Measurements from ENCODE around the gene NSUN2.

The NSUN2 gene

DNA sequence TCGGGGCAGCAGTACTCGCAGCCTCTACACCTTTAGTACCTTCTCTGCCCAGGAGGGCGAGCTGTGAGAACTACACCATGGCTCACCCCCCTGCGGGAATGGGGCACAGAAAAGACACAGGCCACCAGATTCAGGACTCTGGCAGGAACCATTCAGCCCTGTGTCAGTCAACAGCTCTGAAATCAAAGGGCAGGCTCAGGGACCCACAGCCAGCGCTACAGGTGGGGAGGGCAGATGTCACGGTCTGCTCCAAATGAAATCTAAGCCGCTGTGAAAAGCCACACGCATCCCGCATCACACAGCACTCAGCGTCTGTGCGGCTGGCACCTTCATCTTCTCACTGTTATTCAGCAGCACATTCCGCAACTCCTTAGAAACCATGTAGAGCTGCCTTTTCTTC, 27.9 kb downstream of the NSUN2 start:
- no peak for DNase-seq

DNA sequence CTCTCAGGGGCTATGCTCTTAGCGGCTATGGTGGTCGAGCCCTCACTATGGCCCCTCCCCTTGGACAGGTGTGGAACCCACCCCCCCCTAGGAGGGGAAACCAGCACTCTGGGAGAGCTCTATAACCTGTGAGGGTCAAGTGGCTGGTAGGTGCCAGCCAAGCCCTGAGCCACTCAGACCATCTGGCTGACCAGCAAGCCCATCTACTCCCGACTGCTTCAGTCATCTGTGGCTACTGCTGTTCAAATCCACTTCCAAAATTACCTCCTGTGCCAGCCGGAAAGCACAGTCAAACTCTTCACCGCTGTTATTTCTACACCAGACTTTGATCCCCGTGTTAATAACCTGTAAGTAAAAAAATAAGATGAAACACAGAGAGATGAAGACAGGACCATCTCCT, 28.5 kb downstream of the NSUN2 start:
- DNase-seq = no peak

- no peak for DNase-seq
These were observed 29.2 kb downstream of the NSUN2 start for GRCh38 chr5:6603643-6604042.

DNA sequence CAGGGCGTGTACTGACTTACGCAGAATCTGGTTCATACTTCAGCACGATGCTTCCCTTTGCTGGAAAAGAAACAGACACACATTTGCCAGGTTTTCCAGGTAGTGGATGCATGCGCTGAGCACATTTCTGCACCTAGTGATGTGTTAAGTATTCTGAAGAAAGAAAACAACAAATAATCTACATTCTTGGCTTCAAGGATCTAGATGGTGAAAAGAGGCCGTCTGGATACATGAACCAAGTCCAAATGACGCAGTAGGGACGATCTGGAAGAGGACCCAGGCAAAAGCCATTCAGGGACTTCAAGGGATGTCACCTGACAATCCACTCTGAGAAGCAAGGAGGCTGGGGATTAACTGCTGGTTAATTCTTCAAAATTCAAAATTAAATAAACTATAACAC, 30.4 kb downstream of the NSUN2 start:
- no peak for DNase-seq

DNA sequence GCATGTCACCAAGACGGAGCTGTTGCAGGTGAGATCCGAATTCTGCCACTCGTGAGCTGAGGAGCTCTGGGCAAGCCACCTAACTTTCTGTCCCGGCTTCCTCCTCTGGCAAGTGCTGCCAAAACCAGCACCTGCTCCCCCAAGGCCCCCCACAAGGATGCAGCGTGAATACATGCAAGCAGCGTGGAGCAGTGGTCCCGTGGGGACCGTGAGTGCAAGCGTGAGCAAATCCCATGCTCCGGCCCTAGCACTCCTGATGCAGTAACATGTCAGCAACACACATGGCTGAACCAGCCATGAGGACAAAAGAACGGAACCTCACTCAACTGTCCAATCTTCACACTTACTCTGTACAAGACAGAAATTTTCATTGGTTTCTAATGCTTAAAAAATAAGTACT, 31.0 kb downstream of the NSUN2 start:
- no peak for DNase-seq

- no peak for DNase-seq
These were observed 31.6 kb downstream of the NSUN2 start for GRCh38 chr5:6601271-6601670.

GRCh38 chr5:6599739-6600138, 33.1 kb downstream of the NSUN2 start:
- DNase-seq = no peak

GRCh38 chr5:6598351-6598900, 34.4 kb downstream of the NSUN2 start:
- DNase-seq = peak in 2 of 58 donors; percentile 9 to 21

- no peak for DNase-seq
These were observed 35.3 kb downstream of the NSUN2 start for GRCh38 chr5:6597557-6597956.

DNA sequence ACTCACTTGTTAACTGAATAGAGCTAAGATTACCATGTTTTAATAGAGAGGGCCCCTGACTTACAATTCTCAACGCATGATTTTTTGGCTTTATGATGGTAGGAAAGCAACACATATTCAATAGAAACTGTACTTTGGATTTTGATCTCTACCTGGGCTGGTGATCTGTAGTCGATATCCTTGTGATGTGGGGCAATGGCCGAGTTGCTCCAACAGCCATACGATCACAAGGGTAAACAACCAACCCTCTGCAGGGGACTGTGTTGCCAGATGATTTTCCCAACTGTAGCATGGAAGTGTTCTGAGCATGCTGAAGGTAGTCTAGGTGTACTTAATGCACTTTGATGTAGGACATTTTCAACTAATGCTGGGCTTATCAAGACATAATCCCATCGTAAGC, 36.5 kb downstream of the NSUN2 start:
- no peak for DNase-seq

- DNase-seq = no peak
These were observed 37.4 kb downstream of the NSUN2 start for GRCh38 chr5:6595405-6595804.

DNA sequence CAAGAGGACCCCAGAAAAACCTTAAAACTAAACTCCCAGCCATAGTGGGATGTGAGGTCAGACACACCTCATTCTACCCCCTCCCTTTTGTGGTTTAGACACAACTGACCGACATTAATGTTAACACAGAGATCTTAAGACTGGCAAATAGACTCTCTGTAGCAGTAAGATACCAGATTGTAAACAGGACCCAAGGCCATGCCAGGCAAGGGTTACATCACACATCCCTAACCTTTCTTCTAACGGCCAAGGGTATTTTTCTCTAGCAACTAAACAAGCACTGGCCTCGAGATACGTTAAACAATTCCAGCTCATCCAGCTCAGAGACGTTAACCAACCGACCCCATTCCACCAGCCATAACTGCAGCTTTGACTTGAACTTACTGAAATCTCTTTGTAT, 38.8 kb downstream of the NSUN2 start:
- DNase-seq = no peak

GRCh38 chr5:6593148-6594016, 39.5 kb downstream of the NSUN2 start:
- no peak for DNase-seq

DNA sequence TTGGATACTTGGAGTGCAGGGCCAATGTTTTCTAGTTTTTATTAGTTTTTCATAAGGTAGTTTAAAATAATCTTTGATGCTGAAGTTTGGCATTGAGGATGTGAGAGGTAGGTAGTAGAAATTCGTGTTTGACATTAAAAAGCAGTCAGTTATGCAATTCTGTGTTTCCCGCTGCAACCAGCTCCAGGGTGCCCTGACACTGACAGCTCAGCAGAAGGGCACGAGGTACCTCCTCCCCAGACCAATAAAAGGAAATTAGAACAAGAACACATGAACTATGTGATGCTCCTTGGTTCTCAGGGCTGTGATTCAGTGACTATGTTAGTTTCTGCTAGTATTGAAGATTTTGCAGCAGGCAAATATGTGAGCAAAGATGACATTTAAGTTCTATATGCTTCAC, 40.2 kb downstream of the NSUN2 start:
- no peak for DNase-seq

DNA sequence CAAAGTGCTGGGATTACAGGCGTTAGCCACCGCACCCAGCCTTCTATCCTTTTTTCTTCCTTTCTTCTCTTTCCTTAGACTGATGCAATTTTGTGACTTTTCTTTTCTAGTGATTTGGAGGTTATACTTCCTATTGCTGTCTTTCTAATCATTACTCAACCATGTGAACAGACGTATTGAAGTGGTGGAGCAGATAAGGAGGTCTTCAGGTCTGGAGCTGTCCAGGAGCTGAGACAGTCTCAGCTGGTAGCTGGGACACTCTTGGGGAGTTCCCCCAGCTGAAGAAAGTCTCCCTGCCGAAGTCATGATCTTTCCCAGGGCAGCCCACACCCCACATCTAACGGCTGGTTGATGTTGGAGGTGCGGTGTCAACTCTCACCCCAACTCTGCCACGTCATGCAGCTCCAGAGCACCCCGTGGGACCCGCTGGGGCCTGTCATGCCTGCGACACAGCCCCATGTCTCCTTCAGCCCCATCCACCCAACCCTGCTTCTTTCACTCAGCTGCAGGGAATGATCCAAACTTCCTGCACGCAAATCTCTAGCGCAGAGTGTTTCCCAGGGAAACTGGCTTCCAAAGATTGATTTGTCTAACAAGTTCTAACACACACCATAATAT, 41.1 kb downstream of the NSUN2 start:
- no peak for DNase-seq

DNA sequence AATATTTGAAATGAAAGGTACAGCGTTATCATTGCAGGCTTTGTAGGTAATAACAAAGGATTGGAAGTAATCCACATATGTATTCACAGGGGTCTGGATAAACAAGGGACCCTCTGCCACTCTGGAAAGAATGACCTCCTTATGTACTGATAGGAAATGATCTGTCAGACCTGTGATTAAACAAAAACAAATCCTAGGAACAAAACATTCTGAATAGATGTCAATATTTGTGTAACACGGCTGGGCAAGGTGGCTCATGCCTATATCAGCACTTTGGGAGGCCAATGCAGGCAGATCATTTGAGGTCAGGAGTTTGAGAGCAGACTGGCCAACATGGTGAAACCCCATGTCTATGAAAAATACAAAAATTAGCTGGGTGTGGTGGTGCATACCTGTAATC, 42.3 kb downstream of the NSUN2 start:
- DNase-seq = no peak

DNA sequence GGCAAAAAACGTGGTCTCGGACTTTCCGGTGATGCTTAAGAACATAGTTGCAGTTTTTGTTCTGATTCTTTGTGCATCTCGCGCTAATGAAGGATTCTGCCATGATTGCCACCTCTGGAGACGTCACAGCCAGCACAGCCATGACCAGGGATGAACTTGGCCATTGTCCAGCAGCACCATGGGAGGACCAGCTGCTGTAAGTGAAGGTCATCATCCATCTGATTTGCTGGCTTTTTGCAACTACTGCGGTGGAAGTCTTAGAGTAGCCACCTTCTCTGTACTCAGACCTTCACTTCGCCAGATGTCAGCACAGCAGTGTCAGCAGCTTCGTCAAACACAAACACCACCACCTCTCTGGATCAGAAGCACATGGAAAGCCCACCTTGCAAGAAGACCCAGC, 45.7 kb downstream of the NSUN2 start:
- DNase-seq = no peak

DNA sequence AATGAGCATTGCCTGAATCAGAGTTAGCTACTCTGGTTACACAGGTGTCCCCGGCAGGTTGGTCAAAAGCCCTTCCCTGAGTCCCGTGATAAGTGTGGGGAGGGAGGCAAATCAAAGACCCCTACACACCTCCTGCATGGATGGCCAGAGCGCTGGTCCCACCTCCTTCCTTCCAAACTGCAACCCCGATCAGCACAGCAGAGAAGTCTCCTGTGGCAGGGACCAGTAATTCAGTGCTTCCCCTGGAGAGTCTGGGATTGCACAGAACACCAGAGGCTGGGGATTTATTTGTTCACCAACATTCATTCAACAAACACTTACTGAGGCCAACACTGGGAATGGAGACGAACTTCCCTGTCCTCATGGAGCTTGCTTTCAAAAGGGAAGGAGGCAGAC, 46.2 kb downstream of the NSUN2 start:
- no peak for DNase-seq

DNA sequence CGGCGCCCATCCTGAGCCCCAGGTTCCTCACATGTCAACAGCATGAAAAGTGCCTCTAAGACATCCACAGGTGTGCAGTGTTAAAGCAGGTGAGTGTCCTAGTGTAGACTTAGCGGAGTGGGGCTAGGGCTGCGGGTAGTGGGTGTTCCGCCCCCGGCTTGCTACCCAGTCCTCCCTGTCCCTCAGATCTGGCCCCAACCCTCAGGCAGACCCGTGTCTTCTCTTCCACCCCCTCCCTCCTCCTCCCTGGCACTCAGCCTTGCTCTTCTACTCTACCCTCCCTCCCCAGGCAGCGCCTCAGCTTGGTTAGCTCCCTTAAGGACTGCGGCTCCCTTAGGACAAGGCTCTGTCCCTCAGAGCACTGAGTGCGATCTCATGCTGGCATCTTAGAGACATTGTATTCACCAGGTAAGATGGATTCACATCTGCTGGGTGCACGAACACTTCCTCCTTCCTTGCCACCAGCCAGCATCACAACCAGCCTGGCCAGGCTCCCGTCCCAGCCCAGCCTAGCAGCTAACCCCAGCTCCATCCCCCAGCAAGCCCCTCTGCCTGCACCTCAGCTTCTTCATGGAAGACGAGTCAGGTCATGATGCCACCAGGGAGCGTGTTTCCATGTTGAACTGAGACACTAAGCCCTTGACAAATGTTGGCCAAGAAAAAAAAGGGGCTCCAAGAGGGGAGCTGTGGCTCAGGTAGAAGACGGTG, 46.8 kb downstream of the NSUN2 start:
- DNase-seq = no peak

DNA sequence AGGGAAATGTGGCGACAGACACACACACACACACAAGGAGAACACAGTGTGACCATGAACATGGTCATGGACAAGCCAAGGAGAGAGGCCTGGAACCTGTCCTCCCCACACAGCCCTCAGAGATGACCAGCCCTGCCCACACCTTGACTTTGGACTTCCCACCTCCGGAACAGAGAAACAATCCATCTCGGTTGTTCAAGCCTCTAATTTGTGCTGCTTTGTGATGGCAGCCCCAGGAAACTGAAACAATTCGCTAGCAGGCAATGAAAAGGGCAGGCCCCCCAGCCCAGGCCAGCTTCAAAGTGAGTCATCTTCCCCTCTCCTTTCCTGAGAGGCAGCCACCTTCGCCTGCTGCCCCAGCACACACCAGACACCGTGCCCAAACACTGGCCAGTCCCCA, 47.7 kb downstream of the NSUN2 start:
- no peak for DNase-seq

DNA sequence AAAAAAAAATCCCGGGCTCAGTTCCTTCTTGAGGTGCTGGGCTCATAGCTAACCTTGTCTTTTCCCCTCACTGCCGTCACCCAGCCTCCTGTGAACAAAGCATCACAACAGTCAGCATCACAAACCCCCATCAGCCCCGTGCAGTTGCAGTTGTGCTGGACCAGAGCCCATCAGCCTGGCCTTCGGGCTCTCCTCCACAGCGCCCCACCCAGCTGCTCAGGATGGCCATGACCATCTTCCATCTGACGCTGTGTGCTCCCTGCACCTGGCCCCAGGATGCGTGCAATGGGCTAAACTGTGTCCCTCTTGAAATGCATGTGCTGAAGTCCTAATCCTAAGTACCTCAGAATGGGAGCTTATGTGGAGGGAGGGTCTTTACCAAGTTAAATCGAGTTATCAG, 48.1 kb downstream of the NSUN2 start:
- no peak for DNase-seq

DNA sequence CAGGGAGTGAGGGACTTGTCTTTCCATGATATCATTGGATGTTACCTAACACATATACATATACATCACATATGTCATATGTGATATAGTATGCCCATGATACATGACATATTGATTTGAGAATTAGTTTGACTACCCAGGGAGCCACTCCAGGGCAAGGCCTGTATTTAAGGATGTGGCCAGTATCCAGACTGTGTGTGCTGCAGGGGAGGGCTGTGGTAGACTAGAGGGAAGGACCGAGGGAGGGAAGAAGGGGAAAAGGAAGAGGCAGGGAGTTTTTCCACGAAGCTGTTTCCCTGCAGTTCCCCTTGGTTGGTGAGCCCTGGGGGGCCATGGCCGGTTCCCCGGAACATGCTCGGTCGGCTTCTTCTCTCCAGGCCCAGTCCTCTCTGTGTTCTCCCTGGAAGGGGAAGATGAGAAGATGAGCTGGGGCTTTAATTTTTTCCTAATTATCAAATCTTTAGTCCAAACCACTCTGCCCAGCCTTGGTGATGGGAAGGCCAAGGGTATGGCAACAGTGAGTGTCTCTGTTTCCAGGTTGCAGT, 48.7 kb downstream of the NSUN2 start:
- no peak for DNase-seq

Measured in anterior cingulate cortex (tissue), 58 donors.